ENCODE data around the gene KIAA1217. TPM values are rescaled to one million over a fixed set of nuclear protein-coding genes. Genes with fewer than 3 reads are reported as not detected.

Gene KIAA1217
- total and polyA plus RNA-seq, 9 of the 15 experiments (the other 6 are each of a cell fraction or from before 2014, with no cell fraction given), result 0.04 TPM; not detected in 8

DNA sequence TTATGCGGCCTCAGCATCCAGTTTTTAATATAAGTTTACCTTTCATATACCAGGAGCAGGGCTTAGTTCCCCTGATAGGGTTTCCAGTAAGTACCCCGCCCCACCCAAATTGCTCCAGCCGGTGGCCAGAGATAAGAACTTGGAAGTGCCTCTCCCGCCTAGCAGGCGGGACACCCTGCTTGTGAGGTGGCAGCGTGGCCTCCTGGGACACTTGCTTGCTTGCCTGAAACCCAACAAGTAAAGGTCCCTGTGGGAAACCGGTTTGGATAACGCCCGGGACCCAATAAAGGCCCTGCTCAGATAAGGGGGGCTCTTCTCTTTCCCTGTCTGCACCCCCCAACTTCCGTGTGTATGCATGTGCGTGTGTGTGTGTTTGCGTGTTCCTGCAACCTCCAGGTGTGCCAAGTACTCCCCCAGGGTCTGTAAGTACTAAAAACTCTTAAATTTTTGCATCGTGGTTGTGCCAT lies 360.4 kb downstream of the KIAA1217 start (continued):
- TF ChIP-seq ZBTB49 (CRISPR knock-in tag; IDR thresholded peaks at IDR 0.05; ENCODE audit: borderline replicate concordance) (no peak), GTF2A2 (tag; IDR thresholded peaks at IDR 0.05) (no peak), IRF9 (tag; IDR thresholded peaks at IDR 0.05) (no peak), ZKSCAN8 (CRISPR knock-in tag; IDR thresholded peaks at IDR 0.05) (no peak; the same call in 1 of the 2 replicates), ZNF75A (CRISPR knock-in tag; IDR thresholded peaks at IDR 0.05) (no peak), DACH1 (IDR thresholded peaks at IDR 0.05; ENCODE audit: partially characterized antibody) (peak; percentile 22), CHCHD3 (CRISPR knock-in tag; IDR thresholded peaks at IDR 0.05) (no peak), TRIM24 (IDR thresholded peaks at IDR 0.05) (peak in 1 of 2 experiments; percentile 70; a peak in 2 of 4 replicates), FOXM1 (IDR thresholded peaks at IDR 0.05; ENCODE audit: low read depth) (peak; percentile 86), FOXM1 (CRISPR knock-in tag; IDR thresholded peaks at IDR 0.05; ENCODE audit: low read depth) (no peak), ARID2 (IDR thresholded peaks at IDR 0.05) (no peak), CBX5 (IDR thresholded peaks at IDR 0.05; ENCODE audit: borderline replicate concordance, low read depth) (no peak), HNRNPUL1 (IDR thresholded peaks at IDR 0.05; ENCODE audit: low read length) (no peak), BACH1 (tag; IDR thresholded peaks at IDR 0.05) (no peak), DNMT1 (IDR thresholded peaks at IDR 0.05) (no peak), SIX5 (IDR thresholded peaks at IDR 0.05; ENCODE audit: borderline replicate concordance in 1 of 2, insufficient read depth in 1 of 2, low read depth in 1 of 2, low read length in 2 of 2) (no peak), HNRNPK (IDR thresholded peaks at IDR 0.05; ENCODE audit: low read depth, low read length, poor library complexity, severe bottlenecking) (no peak), SAFB (IDR thresholded peaks at IDR 0.05; ENCODE audit: borderline replicate concordance, low read depth, low read length) (no peak), ELF2 (CRISPR knock-in tag; IDR thresholded peaks at IDR 0.05) (no peak), ATF7 (IDR thresholded peaks at IDR 0.05) (peak; percentile 66; the same call in 1 of the 2 replicates), BCL6 (CRISPR knock-in tag; IDR thresholded peaks at IDR 0.05) (no peak), ATF1 (CRISPR knock-in tag; IDR thresholded peaks at IDR 0.05) (no peak), ATF1 (tag; IDR thresholded peaks at IDR 0.05) (peak; percentile 65), ZNF212 (CRISPR knock-in tag; IDR thresholded peaks at IDR 0.05) (no peak)
- TF ChIP-seq, protein P1, sequence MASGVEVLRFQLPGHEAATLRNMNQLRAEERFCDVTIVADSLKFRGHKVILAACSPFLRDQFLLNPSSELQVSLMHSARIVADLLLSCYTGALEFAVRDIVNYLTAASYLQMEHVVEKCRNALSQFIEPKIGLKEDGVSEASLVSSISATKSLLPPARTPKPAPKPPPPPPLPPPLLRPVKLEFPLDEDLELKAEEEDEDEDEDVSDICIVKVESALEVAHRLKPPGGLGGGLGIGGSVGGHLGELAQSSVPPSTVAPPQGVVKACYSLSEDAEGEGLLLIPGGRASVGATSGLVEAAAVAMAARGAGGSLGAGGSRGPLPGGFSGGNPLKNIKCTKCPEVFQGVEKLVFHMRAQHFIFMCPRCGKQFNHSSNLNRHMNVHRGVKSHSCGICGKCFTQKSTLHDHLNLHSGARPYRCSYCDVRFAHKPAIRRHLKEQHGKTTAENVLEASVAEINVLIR (CRISPR knock-in tag; IDR thresholded peaks at IDR 0.05), result no peak
- TF ChIP-seq, protein P2, sequence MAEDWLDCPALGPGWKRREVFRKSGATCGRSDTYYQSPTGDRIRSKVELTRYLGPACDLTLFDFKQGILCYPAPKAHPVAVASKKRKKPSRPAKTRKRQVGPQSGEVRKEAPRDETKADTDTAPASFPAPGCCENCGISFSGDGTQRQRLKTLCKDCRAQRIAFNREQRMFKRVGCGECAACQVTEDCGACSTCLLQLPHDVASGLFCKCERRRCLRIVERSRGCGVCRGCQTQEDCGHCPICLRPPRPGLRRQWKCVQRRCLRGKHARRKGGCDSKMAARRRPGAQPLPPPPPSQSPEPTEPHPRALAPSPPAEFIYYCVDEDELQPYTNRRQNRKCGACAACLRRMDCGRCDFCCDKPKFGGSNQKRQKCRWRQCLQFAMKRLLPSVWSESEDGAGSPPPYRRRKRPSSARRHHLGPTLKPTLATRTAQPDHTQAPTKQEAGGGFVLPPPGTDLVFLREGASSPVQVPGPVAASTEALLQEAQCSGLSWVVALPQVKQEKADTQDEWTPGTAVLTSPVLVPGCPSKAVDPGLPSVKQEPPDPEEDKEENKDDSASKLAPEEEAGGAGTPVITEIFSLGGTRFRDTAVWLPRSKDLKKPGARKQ (CRISPR knock-in tag; IDR thresholded peaks at IDR 0.05), result no peak
